Fibroblast of lung (primary cell): ENCODE data around the gene NAA25. TPM values are rescaled to one million over a fixed set of nuclear protein-coding genes. Genes with fewer than 3 reads are reported as not detected.

Source experiments
- DNase-seq, 2 donors: peaks; one replicate each; pipeline versions ENCODE4 v3.0.0 to v3.0.0-alpha.2; 2010; ENCODE audit warnings: low read depth in 2 of 2
- H2AFZ ChIP-seq: 2 replicates; pipeline ENCODE4 v1.5.1; 2012; ENCODE audit warnings: low read length, control low read depth, inconsistent platforms
- H3K27ac ChIP-seq: 2 replicates; pipeline ENCODE4 v1.5.1; 2011; ENCODE audit warnings: low read length, control low read depth; ENCODE audit not compliant: insufficient read depth
- H3K27me3 ChIP-seq: 2 replicates; pipeline ENCODE4 v1.5.1; 2011; ENCODE audit warnings: mild to moderate bottlenecking, low read length; ENCODE audit not compliant: control insufficient read depth, insufficient read depth
- H3K36me3 ChIP-seq: 2 replicates; pipeline ENCODE4 v1.5.1; 2011; ENCODE audit warnings: low read length; ENCODE audit not compliant: control insufficient read depth, insufficient read depth
- H3K4me1 ChIP-seq: 2 replicates; pipeline ENCODE4 v1.5.1; 2011; ENCODE audit warnings: low read length; ENCODE audit not compliant: control insufficient read depth, insufficient read depth; ENCODE audit errors: extremely low read depth
- H3K4me2 ChIP-seq: 2 replicates; pipeline ENCODE4 v1.5.1; 2011; ENCODE audit warnings: low read length, control low read depth; ENCODE audit not compliant: insufficient read depth; ENCODE audit errors: extremely low read depth
- H3K4me3 ChIP-seq, 4 experiments: fragments of 200-600 bp in 1 of 4; sonication (generic) in 1 of 4; replicated peaks in 1 of 4; 2 replicates each; pipeline ENCODE4 v1.5.1; 2011 to 2016; ENCODE audit warnings: low read length in 4 of 4, low read depth in 3 of 4, mild to moderate bottlenecking in 3 of 4, control low read depth in 2 of 4, inconsistent platforms in 1 of 4, mixed read lengths in 1 of 4; ENCODE audit not compliant: insufficient read depth in 1 of 4; ENCODE audit errors: control extremely low read depth in 1 of 4
- H3K79me2 ChIP-seq: 2 replicates; pipeline ENCODE4 v1.5.1; 2012; ENCODE audit warnings: mild to moderate bottlenecking, low read length, inconsistent platforms; ENCODE audit not compliant: control insufficient read depth, insufficient read depth
- H3K9ac ChIP-seq: 2 replicates; pipeline ENCODE4 v1.5.1; 2011; ENCODE audit warnings: mild to moderate bottlenecking, low read length, control low read depth; ENCODE audit not compliant: insufficient read depth
- H3K9me3 ChIP-seq: 2 replicates; pipeline ENCODE4 v1.5.1; 2012; ENCODE audit warnings: low read depth, low read length; ENCODE audit not compliant: control insufficient read depth, insufficient read depth
- H4K20me1 ChIP-seq: 2 replicates; pipeline ENCODE4 v1.5.1; 2011; ENCODE audit warnings: low read length; ENCODE audit not compliant: control insufficient read depth, insufficient read depth; ENCODE audit errors: extremely low read depth
- EZH2 ChIP-seq: IDR thresholded peaks from 2 replicates; pipeline ENCODE4 v1.5.1; 2012; ENCODE audit warnings: low read length, control low read depth, mild to moderate bottlenecking; ENCODE audit errors: missing control alignments
- polyA plus RNA-seq, 2 donors: library from polyadenylated mRNA; depleted of rRNA in 1 of 2; stranded (reverse) in 1 of 2; unstranded in 1 of 2; fragments of >200 nt; gene quantifications; 2 replicates each; pipeline ENCODE4 v1.2.1, GENCODE V29; 2011 to 2012; ENCODE audit warnings: missing spikeins in 1 of 2
- total RNA-seq: library from RNA; depleted of rRNA; stranded (reverse); fragments of >200 nt; gene quantifications from 2 replicates; pipeline ENCODE4 v1.2.1, GENCODE V29; 2014
- TF ChIP-seq, protein P1 (sequence below), 2 donors: IDR thresholded peaks in 1 of 2; conservative IDR thresholded peaks in 1 of 2; 1 replicate in 1 of 2; 2 replicates in 1 of 2; pipeline ENCODE4 v1.5.1; 2011 to 2012; ENCODE audit warnings: low read length in 2 of 2, control low read depth in 1 of 2, inconsistent platforms in 1 of 2, low read depth in 1 of 2, mild to moderate bottlenecking in 1 of 2

Gene NAA25
- total and polyA plus RNA-seq, 2 donors (not counting 1 experiment from before 2014, with no cell fraction given), result 18.8 to 19.4 TPM

DNA sequence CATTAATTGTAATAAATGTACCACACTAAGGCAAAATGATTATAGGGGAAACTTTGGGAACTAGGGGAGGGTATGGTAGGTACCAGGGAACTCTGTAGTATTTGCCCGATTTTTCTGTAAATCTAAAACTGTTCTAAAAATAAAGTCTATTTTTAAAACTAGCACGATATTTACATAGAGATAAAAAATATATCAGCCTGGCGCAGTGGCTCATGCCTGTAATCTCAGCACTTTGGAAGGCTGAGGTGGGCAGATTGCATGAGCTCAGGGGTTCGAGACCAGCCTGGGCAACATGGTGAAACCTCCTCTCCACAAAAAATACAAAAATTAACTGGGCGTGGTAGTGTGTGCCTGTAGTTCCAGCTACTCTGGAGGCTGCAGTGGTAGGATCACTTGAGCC is 128.0 kb downstream of the NAA25 start:
- no peak for DNase-seq
- Histone ChIP-seq H3K27me3 (no peaks in the 10 kb centered on the region), H3K79me2 (no peaks in the 10 kb centered on the region), H3K4me3 (no peak overlapping the region), H3K27ac (no peak overlapping the region), H4K20me1 (no peaks in the 10 kb centered on the region), H3K4me2 (no peak overlapping the region), H3K9ac (no peak overlapping the region), H3K36me3 (no peaks in the 10 kb centered on the region), H3K4me1 (no peaks in the 10 kb centered on the region), H2AFZ (no peak overlapping the region), H3K9me3 (no peaks in the 10 kb centered on the region)
- no peak for TF ChIP-seq EZH2
- TF ChIP-seq, protein P1, sequence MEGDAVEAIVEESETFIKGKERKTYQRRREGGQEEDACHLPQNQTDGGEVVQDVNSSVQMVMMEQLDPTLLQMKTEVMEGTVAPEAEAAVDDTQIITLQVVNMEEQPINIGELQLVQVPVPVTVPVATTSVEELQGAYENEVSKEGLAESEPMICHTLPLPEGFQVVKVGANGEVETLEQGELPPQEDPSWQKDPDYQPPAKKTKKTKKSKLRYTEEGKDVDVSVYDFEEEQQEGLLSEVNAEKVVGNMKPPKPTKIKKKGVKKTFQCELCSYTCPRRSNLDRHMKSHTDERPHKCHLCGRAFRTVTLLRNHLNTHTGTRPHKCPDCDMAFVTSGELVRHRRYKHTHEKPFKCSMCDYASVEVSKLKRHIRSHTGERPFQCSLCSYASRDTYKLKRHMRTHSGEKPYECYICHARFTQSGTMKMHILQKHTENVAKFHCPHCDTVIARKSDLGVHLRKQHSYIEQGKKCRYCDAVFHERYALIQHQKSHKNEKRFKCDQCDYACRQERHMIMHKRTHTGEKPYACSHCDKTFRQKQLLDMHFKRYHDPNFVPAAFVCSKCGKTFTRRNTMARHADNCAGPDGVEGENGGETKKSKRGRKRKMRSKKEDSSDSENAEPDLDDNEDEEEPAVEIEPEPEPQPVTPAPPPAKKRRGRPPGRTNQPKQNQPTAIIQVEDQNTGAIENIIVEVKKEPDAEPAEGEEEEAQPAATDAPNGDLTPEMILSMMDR (conservative IDR thresholded peaks at IDR 0.05 in 1 of 2, IDR thresholded peaks at IDR 0.05 in 1 of 2; ENCODE audit: low read depth in 1 of 2, low read length in 2 of 2), result no peak

GRCh38 chr12:111978545-111978944 is 130.0 kb downstream of the NAA25 start:
- Histone ChIP-seq H4K20me1 (no peaks in the 10 kb centered on the region), H3K4me3 (no peak overlapping the region), H3K27ac (no peak overlapping the region), H3K4me2 (no peak overlapping the region), H3K36me3 (no peaks in the 10 kb centered on the region), H3K4me1 (no peaks in the 10 kb centered on the region), H2AFZ (no peak overlapping the region), H3K9ac (no peak overlapping the region), H3K27me3 (no peaks in the 10 kb centered on the region), H3K9me3 (no peaks in the 10 kb centered on the region), H3K79me2 (no peaks in the 10 kb centered on the region)
- DNase-seq, result no peak
- no peak for TF ChIP-seq EZH2
- TF ChIP-seq, protein P1 (conservative IDR thresholded peaks at IDR 0.05 in 1 of 2, IDR thresholded peaks at IDR 0.05 in 1 of 2; ENCODE audit: low read depth in 1 of 2, low read length in 2 of 2), result no peak

DNA sequence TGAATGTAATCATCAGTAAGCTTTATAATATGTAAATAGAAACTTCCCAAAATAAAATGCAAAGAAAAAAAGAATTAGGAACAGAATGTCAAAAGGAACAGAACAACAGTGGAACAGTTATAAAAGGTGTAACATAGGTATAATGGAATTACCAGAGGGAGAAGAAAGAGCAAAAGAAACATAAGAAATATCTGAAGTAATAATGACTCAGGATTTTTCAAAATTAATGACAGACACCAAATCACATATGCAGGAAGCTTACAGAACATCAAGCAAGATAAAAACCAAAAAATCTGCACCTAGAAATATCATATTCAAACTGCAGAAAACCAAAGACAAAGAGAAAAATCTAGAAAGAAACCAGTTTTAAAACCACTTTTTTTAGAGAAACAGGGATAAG is 131.7 kb downstream of the NAA25 start:
- no peak for DNase-seq
- Histone ChIP-seq H3K27me3 (no peaks in the 10 kb centered on the region), H3K9ac (no peak overlapping the region), H3K4me2 (no peak overlapping the region), H3K27ac (no peak overlapping the region), H3K4me3 (no peak overlapping the region), H3K4me1 (no peaks in the 10 kb centered on the region), H4K20me1 (no peaks in the 10 kb centered on the region), H3K79me2 (no peaks in the 10 kb centered on the region), H3K9me3 (no peaks in the 10 kb centered on the region), H2AFZ (no peak overlapping the region), H3K36me3 (no peaks in the 10 kb centered on the region)
- no peak for TF ChIP-seq EZH2
- TF ChIP-seq, protein P1 (conservative IDR thresholded peaks at IDR 0.05 in 1 of 2, IDR thresholded peaks at IDR 0.05 in 1 of 2; ENCODE audit: low read depth in 1 of 2, low read length in 2 of 2), result no peak

Other genes with a start within 250 kb of the NAA25 start
- 12.3 and 21.8 TPM in 2 replicates for gene TMEM116, start 95.6 kb downstream of the NAA25 start, total RNA-seq
- gene TMEM116, start 95.6 kb downstream of the NAA25 start, polyA plus RNA-seq, result 7.8 and 8.7 TPM in 2 replicates
- gene ERP29, start 95.4 kb downstream of the NAA25 start, total RNA-seq, result 127 and 128 TPM in 2 replicates
- 110 and 125 TPM in 2 replicates for gene ERP29, start 95.4 kb downstream of the NAA25 start, polyA plus RNA-seq
- gene TRAFD1, start 16.8 kb upstream of the NAA25 start, total RNA-seq, result 55.7 and 83.4 TPM in 2 replicates
- 42.5 and 43.3 TPM in 2 replicates for gene TRAFD1, start 16.8 kb upstream of the NAA25 start, polyA plus RNA-seq